22Rv1 (cell line): Measurements from ENCODE around the gene FEM1A.

ENCODE experiments used
- H3K27ac ChIP-seq: fragments of 450-650 bp; 2 replicates; pipeline ENCODE4 v1.5.1; 2017
- CTCF ChIP-seq: fragments of 450-650 bp; IDR thresholded peaks from 2 replicates; pipeline ENCODE4 v1.5.1; 2017; ENCODE audit warnings: mild to moderate bottlenecking
- ZFX ChIP-seq: fragments of 450-650 bp; IDR thresholded peaks from 2 replicates; pipeline ENCODE4 v1.6.1; 2017; ENCODE audit warnings: antibody characterized with exemption, borderline replicate concordance

The FEM1A gene

GRCh38 chr19:4811328-4812131 is 20.0 kb downstream of the FEM1A start:
- no peak overlapping the region for H3K27ac ChIP-seq
- TF ChIP-seq ZFX, result no peak
- TF ChIP-seq CTCF, result peak; percentile 94

- H3K27ac ChIP-seq, result peak overlapping the region; percentile 60; the same call in 1 of the 2 replicates
- TF ChIP-seq CTCF (no peak), ZFX (no peak)
These were observed 23.3 kb downstream of the FEM1A start for GRCh38 chr19:4814625-4815425.

- no peak for TF ChIP-seq CTCF
- no peak for TF ChIP-seq ZFX
- H3K27ac ChIP-seq, result peak overlapping the region; percentile 60
These were observed 24.1 kb downstream of the FEM1A start for GRCh38 chr19:4815426-4816201.

GRCh38 chr19:4816202-4816949 is 24.8 kb downstream of the FEM1A start:
- TF ChIP-seq CTCF (no peak), ZFX (no peak)
- H3K27ac ChIP-seq, result peak overlapping the region; percentile 60

GRCh38 chr19:4816950-4817278 is 25.4 kb downstream of the FEM1A start:
- no peak for TF ChIP-seq CTCF
- TF ChIP-seq ZFX, result no peak
- H3K27ac ChIP-seq, result no peak overlapping the region

GRCh38 chr19:4817467-4818277 is 26.1 kb downstream of the FEM1A start:
- no peak overlapping the region for H3K27ac ChIP-seq
- TF ChIP-seq ZFX (no peak), CTCF (no peak)
